GM19328 (cell line): ENCODE results near the gene CABLES2.

ENCODE experiments used
- ATAC-seq: cut with Tn5 transposase; IDR thresholded peaks from one replicate; pipeline ENCODE4 v1.9.1; 2021; ENCODE audit warnings: mild to moderate bottlenecking, moderate library complexity; ENCODE audit not compliant: unreplicated experiment

The CABLES2 gene

GRCh38 chr20:62361799-62362589 is 45.1 kb downstream of the CABLES2 start:
- no peak for ATAC-seq

GRCh38 chr20:62360854-62361798 is 46.0 kb downstream of the CABLES2 start:
- ATAC-seq, result no peak

- ATAC-seq, result no peak
Observed at GRCh38 chr20:62359491-62360121, 47.5 kb downstream of the CABLES2 start.

- no peak for ATAC-seq
Observed at GRCh38 chr20:62359043-62359490, 48.0 kb downstream of the CABLES2 start.

- ATAC-seq, result no peak
Observed at GRCh38 chr20:62358171-62359042, 48.7 kb downstream of the CABLES2 start.

- ATAC-seq, result no peak
Observed at GRCh38 chr20:62357681-62358080, 49.4 kb downstream of the CABLES2 start.

- no peak for ATAC-seq
Observed at GRCh38 chr20:62357187-62357667, 49.9 kb downstream of the CABLES2 start.

GRCh38 chr20:62356589-62357186 is 50.4 kb downstream of the CABLES2 start:
- ATAC-seq, result no peak

- no peak for ATAC-seq
Observed at GRCh38 chr20:62355878-62356588, 51.1 kb downstream of the CABLES2 start.

- ATAC-seq, result no peak
Observed at GRCh38 chr20:62355516-62355877, 51.6 kb downstream of the CABLES2 start.

GRCh38 chr20:62354811-62355341 is 52.2 kb downstream of the CABLES2 start:
- ATAC-seq, result no peak

- no peak for ATAC-seq
Observed at GRCh38 chr20:62354031-62354808, 52.9 kb downstream of the CABLES2 start.

- ATAC-seq, result no peak
Observed at GRCh38 chr20:62353289-62354030, 53.6 kb downstream of the CABLES2 start.

GRCh38 chr20:62352402-62353288 is 54.4 kb downstream of the CABLES2 start:
- ATAC-seq, result no peak

GRCh38 chr20:62351469-62352401 is 55.4 kb downstream of the CABLES2 start:
- no peak for ATAC-seq
